HepG2 (cell line): Measurements from ENCODE around the gene LRPAP1. TPM values are rescaled to one million over a fixed set of nuclear protein-coding genes. Genes with fewer than 3 reads are reported as not detected.
A peak's percentile ranks its signal among the peaks of the same experiment; 100 is the strongest.

ENCODE experiments used
- GATA4 ChIP-seq: sonication (generic); IDR thresholded peaks from 2 replicates; pipeline ENCODE4 v1.6.1; 2016; ENCODE audit warnings: antibody characterized with exemption, low read depth, borderline replicate concordance
- KAT2B ChIP-seq: fragments of 150-350 bp; IDR thresholded peaks from 2 replicates; pipeline ENCODE4 v1.6.1; 2014; ENCODE audit warnings: low read depth, low read length, borderline replicate concordance
- NFKB2 ChIP-seq: sonication (generic); formaldehyde crosslinking; IDR thresholded peaks from 2 replicates; pipeline ENCODE4 v1.4.0; 2020; ENCODE audit warnings: missing genetic modification reagents, borderline replicate concordance
- RAD51 ChIP-seq: fragments of 450-650 bp; IDR thresholded peaks from 2 replicates; pipeline ENCODE4 v1.6.1; 2016; ENCODE audit warnings: borderline replicate concordance
- RERE ChIP-seq: IDR thresholded peaks from 2 replicates; pipeline ENCODE4 v1.6.1; 2016; ENCODE audit warnings: low read depth, missing genetic modification reagents, missing compliant biosample characterization
- RFXANK ChIP-seq: IDR thresholded peaks from 2 replicates; pipeline ENCODE4 v1.6.1; 2016
- THAP11 ChIP-seq: IDR thresholded peaks from 2 replicates; pipeline ENCODE4 v1.6.1; 2016; ENCODE audit warnings: missing biosample characterization, missing genetic modification reagents
- ZBTB2 ChIP-seq: sonication (generic); formaldehyde crosslinking; IDR thresholded peaks from 2 replicates; pipeline ENCODE4 v1.8.0; 2022; ENCODE audit warnings: low read depth, missing genetic modification reagents
- ZNF3 ChIP-seq: IDR thresholded peaks from 2 replicates; pipeline ENCODE4 v1.7.0; 2017; ENCODE audit warnings: inconsistent platforms
- ZNF441 ChIP-seq: sonication (generic); formaldehyde crosslinking; IDR thresholded peaks from 2 replicates; pipeline ENCODE4 v1.7.0; 2021; ENCODE audit warnings: missing genetic modification reagents, borderline replicate concordance
- ZNF446 ChIP-seq: sonication (generic); formaldehyde crosslinking; IDR thresholded peaks from 2 replicates; pipeline ENCODE4 v1.5.0; 2020; ENCODE audit warnings: mild to moderate bottlenecking, missing genetic modification reagents
- ZNF570 ChIP-seq: sonication (generic); formaldehyde crosslinking; IDR thresholded peaks from 2 replicates; pipeline ENCODE4 v1.4.0; 2020; ENCODE audit warnings: mild to moderate bottlenecking, missing genetic modification reagents, borderline replicate concordance
- polyA plus RNA-seq, 8 experiments: library from polyadenylated mRNA; depleted of rRNA in 3 of 8; stranded (reverse) in 7 of 8; unstranded in 1 of 8; fragments of >200 nt; fragmentation: Illumina TruSeq in 4 of 8; extraction: Trizol in 4 of 8; gene quantifications; 2 replicates each; pipeline versions ENCODE4 v1.2.1 to v1.2.3, GENCODE V29; 2011 to 2016; ENCODE audit warnings: low read depth in 4 of 8, missing spikeins in 1 of 8, mixed read lengths in 1 of 8; ENCODE audit not compliant: insufficient read depth in 1 of 8
- total RNA-seq, 5 experiments: library from RNA; depleted of rRNA; stranded (reverse); fragments of >200 nt; fragmentation: Illumina TruSeq; extraction: Trizol; gene quantifications; 2 replicates each; pipeline ENCODE4 v1.2.3, GENCODE V29; 2016; ENCODE audit warnings: low read depth in 1 of 5
- TF ChIP-seq, protein P1 (sequence below): sonication (generic); formaldehyde crosslinking; IDR thresholded peaks from 2 replicates; pipeline ENCODE4 v1.8.0; 2022; ENCODE audit warnings: missing genetic modification reagents, low read depth, mild to moderate bottlenecking, borderline replicate concordance
- TF ChIP-seq, protein P2 (sequence below): sonication (generic); formaldehyde crosslinking; IDR thresholded peaks from 2 replicates; pipeline ENCODE4 v1.5.0; 2020; ENCODE audit warnings: missing genetic modification reagents, mild to moderate bottlenecking, borderline replicate concordance
- TF ChIP-seq, protein P3 (sequence below): sonication (generic); formaldehyde crosslinking; IDR thresholded peaks from 2 replicates; pipeline ENCODE4 v1.5.1; 2020; ENCODE audit warnings: mild to moderate bottlenecking, missing genetic modification reagents, moderate library complexity
- TF ChIP-seq, protein P4 (sequence below): sonication (generic); formaldehyde crosslinking; IDR thresholded peaks from 2 replicates; pipeline ENCODE4 v1.9.0; 2021; ENCODE audit warnings: missing genetic modification reagents, borderline replicate concordance

LRPAP1 gene
- total and polyA plus RNA-seq, 2 of the 13 experiments (the other 11 are each of a cell fraction or from before 2014, with no cell fraction given) = 153 to 191 TPM

DNA sequence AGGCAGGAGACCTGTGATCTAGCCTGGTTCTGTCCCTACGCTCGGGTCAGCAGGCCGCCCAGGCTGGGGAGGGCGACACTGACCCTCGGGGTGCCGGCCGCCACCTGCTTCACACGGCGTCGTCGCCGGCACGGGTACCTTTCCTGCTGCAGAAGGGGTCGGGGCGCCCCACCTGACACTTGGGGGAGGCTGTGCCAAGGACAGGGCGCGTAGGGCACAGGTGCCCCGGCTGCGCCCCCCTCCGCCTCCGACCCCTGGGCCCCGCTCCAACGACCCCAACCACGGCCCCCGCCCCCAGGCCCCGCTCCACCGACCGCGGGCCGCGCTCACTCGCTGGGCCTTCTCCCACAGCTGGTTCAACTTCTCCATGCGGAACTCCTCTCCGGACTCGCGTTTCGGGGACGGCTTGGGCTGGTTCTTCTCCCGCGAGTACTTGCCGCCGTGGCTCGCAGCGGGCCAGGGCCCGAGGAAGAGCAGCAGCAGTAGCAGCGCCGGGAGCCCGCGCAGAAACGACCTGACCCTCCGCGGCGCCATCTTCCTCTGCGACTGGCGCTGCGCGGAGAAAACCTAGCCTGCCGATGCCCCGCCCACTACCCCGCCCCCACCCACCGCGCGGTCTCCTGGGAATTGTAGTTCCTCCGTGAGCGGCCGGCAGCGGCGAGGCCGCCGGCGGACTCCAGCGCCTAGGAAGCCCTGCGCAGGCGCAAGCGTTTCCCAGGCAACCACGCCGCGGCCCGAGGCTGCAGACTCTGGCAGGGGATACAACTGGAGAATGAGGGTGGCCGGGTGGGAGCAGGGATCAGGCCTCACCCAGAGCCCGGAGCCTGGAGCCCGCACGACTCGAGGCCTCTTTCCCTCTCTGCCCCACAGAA is at the start of gene LRPAP1 (continued):
- TF ChIP-seq RERE (CRISPR knock-in tag) (no peak), GATA4 (peak; percentile 72; the same call in 1 of the 2 replicates), NFKB2 (CRISPR knock-in tag) (peak; percentile 34; the same call in 1 of the 2 replicates), KAT2B (no peak), THAP11 (peak; percentile 97), ZNF570 (CRISPR knock-in tag) (no peak), RFXANK (CRISPR knock-in tag) (0 out of 2 replicates have a peak, but pooled peaks have one; percentile 39), ZNF3 (CRISPR knock-in tag) (no peak), ZNF441 (CRISPR knock-in tag) (0 out of 2 replicates have a peak, but pooled peaks have one; percentile 23), ZNF446 (CRISPR knock-in tag) (peak; percentile 74; the same call in 1 of the 2 replicates), ZBTB2 (0 out of 2 replicates have a peak, but pooled peaks have one; percentile 41), RAD51 (no peak)
- TF ChIP-seq, protein P1, sequence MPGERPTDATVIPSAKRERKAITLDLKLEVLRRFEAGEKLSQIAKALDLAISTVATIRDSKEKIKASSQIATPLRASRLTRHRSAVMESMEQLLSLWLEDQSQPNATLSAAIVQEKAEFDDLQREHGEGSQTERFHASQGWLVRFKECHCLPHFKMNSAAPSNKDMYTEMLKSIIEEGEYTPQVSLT = no peak
- TF ChIP-seq, protein P2, sequence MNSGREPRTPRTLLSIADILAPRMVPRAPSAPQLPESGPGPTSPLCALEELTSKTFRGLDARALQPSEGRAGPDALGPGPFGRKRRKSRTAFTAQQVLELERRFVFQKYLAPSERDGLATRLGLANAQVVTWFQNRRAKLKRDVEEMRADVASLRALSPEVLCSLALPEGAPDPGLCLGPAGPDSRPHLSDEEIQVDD (CRISPR knock-in tag) = no peak
- TF ChIP-seq, protein P3, sequence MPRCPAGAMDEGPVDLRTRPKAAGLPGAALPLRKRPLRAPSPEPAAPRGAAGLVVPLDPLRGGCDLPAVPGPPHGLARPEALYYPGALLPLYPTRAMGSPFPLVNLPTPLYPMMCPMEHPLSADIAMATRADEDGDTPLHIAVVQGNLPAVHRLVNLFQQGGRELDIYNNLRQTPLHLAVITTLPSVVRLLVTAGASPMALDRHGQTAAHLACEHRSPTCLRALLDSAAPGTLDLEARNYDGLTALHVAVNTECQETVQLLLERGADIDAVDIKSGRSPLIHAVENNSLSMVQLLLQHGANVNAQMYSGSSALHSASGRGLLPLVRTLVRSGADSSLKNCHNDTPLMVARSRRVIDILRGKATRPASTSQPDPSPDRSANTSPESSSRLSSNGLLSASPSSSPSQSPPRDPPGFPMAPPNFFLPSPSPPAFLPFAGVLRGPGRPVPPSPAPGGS (CRISPR knock-in tag) = 0 out of 2 replicates have a peak, but pooled peaks have one; percentile 62
- TF ChIP-seq, protein P4, sequence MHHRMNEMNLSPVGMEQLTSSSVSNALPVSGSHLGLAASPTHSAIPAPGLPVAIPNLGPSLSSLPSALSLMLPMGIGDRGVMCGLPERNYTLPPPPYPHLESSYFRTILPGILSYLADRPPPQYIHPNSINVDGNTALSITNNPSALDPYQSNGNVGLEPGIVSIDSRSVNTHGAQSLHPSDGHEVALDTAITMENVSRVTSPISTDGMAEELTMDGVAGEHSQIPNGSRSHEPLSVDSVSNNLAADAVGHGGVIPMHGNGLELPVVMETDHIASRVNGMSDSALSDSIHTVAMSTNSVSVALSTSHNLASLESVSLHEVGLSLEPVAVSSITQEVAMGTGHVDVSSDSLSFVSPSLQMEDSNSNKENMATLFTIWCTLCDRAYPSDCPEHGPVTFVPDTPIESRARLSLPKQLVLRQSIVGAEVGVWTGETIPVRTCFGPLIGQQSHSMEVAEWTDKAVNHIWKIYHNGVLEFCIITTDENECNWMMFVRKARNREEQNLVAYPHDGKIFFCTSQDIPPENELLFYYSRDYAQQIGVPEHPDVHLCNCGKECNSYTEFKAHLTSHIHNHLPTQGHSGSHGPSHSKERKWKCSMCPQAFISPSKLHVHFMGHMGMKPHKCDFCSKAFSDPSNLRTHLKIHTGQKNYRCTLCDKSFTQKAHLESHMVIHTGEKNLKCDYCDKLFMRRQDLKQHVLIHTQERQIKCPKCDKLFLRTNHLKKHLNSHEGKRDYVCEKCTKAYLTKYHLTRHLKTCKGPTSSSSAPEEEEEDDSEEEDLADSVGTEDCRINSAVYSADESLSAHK (CRISPR knock-in tag) = no peak
